GM18858 (cell line): ENCODE results near the gene DNAJB11.
A peak's percentile ranks its signal among the peaks of the same experiment; 100 is the strongest.

ENCODE experiments used
- ATAC-seq: cut with Tn5 transposase; IDR thresholded peaks from one replicate; pipeline ENCODE4 v1.9.1; 2021; ENCODE audit not compliant: unreplicated experiment

The DNAJB11 gene

GRCh38 chr3:186594591-186595113 is 24.1 kb downstream of the DNAJB11 start:
- no peak for ATAC-seq

GRCh38 chr3:186596568-186597287 is 26.2 kb downstream of the DNAJB11 start:
- no peak for ATAC-seq

- no peak for ATAC-seq
Measured at GRCh38 chr3:186598108-186598784, 27.7 kb downstream of the DNAJB11 start.

GRCh38 chr3:186598794-186599141 is 28.2 kb downstream of the DNAJB11 start:
- ATAC-seq, result no peak

- no peak for ATAC-seq
Measured at GRCh38 chr3:186599142-186599784, 28.7 kb downstream of the DNAJB11 start.

- ATAC-seq, result no peak
Measured at GRCh38 chr3:186599785-186600166, 29.3 kb downstream of the DNAJB11 start.

GRCh38 chr3:186600896-186601295 is 30.4 kb downstream of the DNAJB11 start:
- no peak for ATAC-seq

GRCh38 chr3:186603159-186603558 is 32.6 kb downstream of the DNAJB11 start:
- no peak for ATAC-seq

- no peak for ATAC-seq
Measured at GRCh38 chr3:186605078-186605477, 34.6 kb downstream of the DNAJB11 start.

- no peak for ATAC-seq
Measured at GRCh38 chr3:186605561-186606545, 35.3 kb downstream of the DNAJB11 start.

- no peak for ATAC-seq
Measured at GRCh38 chr3:186608624-186609215, 38.2 kb downstream of the DNAJB11 start.

- ATAC-seq, result no peak
Measured at GRCh38 chr3:186609247-186609868, 38.8 kb downstream of the DNAJB11 start.

- ATAC-seq, result no peak
Measured at GRCh38 chr3:186612065-186612464, 41.5 kb downstream of the DNAJB11 start.

- ATAC-seq, result no peak
Measured at GRCh38 chr3:186612721-186613636, 42.5 kb downstream of the DNAJB11 start, which contains the start of gene AHSG. TSS of gene AHSG (plus strand) at chr3:186613060. CDS start at chr3:186613142, 82 bp downstream.

GRCh38 chr3:186613637-186614265 is 43.2 kb downstream of the DNAJB11 start:
- no peak for ATAC-seq

- no peak for ATAC-seq
Measured at GRCh38 chr3:186614266-186614596, 43.7 kb downstream of the DNAJB11 start.

- peak; percentile 58 for ATAC-seq
Measured at GRCh38 chr3:186614597-186615483, 44.3 kb downstream of the DNAJB11 start.

- no peak for ATAC-seq
Measured at GRCh38 chr3:186616299-186616617, 45.7 kb downstream of the DNAJB11 start.
